ENCODE results near the gene SNAP91. TPM values are rescaled to one million over a fixed set of nuclear protein-coding genes. Genes with fewer than 3 reads are reported as not detected.
"Not testable (repeated sequence)": the region's sequence is repeated elsewhere in the genome, so short reads cannot be mapped to it uniquely, and the experiment has no call there.

Gene SNAP91
- total RNA-seq, 1 donor from 2014 or later, result not detected

GRCh38 chr6:83556871-83557270, 152.0 kb downstream of the SNAP91 start:
- Mint-ChIP-seq H3K27ac (no peak overlapping the region), H3K27me3 (no peaks in the 10 kb centered on the region), H3K4me3 (no peak overlapping the region), H3K36me3 (ENCODE audit: low read depth) (no peaks in the 10 kb centered on the region), H3K4me1 (no peaks in the 10 kb centered on the region), H3K9me3 (peaks cover 2% of the 10 kb centered on the region)
- intact Hi-C loops (cut with micrococcal nuclease), result no loop called here
- no peak for DNase-seq
- ChIA-PET CTCF (no interaction called here), POLR2A (no interaction called here)
- TF ChIP-seq CTCF (IDR thresholded peaks at IDR 0.05), result no peak
- ATAC-seq (ENCODE audit: low read depth), result no peak

GRCh38 chr6:83551748-83552147, 157.2 kb downstream of the SNAP91 start:
- ATAC-seq (ENCODE audit: low read depth); intact Hi-C loops (cut with micrococcal nuclease); H3K9me3 Mint-ChIP-seq; CTCF ChIA-PET; H3K4me3 Mint-ChIP-seq; DNase-seq; H3K4me1 Mint-ChIP-seq; H3K27me3 Mint-ChIP-seq; H3K36me3 Mint-ChIP-seq (ENCODE audit: low read depth); H3K27ac Mint-ChIP-seq; POLR2A ChIA-PET: not testable (repeated sequence)

- DNase-seq; H3K27me3 Mint-ChIP-seq; H3K9me3 Mint-ChIP-seq; POLR2A ChIA-PET; H3K4me3 Mint-ChIP-seq; intact Hi-C loops (cut with micrococcal nuclease); CTCF ChIA-PET; H3K4me1 Mint-ChIP-seq; ATAC-seq (ENCODE audit: low read depth); H3K36me3 Mint-ChIP-seq (ENCODE audit: low read depth); H3K27ac Mint-ChIP-seq: not testable (repeated sequence)
These were observed 158.4 kb downstream of the SNAP91 start for GRCh38 chr6:83550482-83550881.

GRCh38 chr6:83546636-83547035, 162.3 kb downstream of the SNAP91 start:
- POLR2A ChIA-PET, result no interaction called here
- Mint-ChIP-seq H3K36me3 (ENCODE audit: low read depth) (no peaks in the 10 kb centered on the region), H3K4me1 (peaks cover 7% of the 10 kb centered on the region), H3K27me3 (peaks cover 10% of the 10 kb centered on the region), H3K9me3 (peaks cover 8% of the 10 kb centered on the region), H3K4me3 (no peak overlapping the region), H3K27ac (no peak overlapping the region)
- intact Hi-C loops (cut with micrococcal nuclease), result no loop called here
- ATAC-seq (ENCODE audit: low read depth) (no peak), DNase-seq (no peak)
- CTCF ChIA-PET, result no interaction called here
- no peak for TF ChIP-seq CTCF (IDR thresholded peaks at IDR 0.05)

- intact Hi-C loops (cut with micrococcal nuclease), result no loop called here
- Mint-ChIP-seq H3K27me3 (peaks cover 8% of the 10 kb centered on the region), H3K36me3 (ENCODE audit: low read depth) (no peaks in the 10 kb centered on the region), H3K27ac (no peak overlapping the region), H3K4me1 (no peaks in the 10 kb centered on the region), H3K9me3 (no peaks in the 10 kb centered on the region), H3K4me3 (no peak overlapping the region)
- ChIA-PET CTCF (no interaction called here), POLR2A (no interaction called here)
- TF ChIP-seq CTCF (IDR thresholded peaks at IDR 0.05), result no peak
- no peak for DNase-seq
- no peak for ATAC-seq (ENCODE audit: low read depth)
These were observed 169.2 kb downstream of the SNAP91 start for GRCh38 chr6:83539678-83540077.

GRCh38 chr6:83536647-83537589, 172.0 kb downstream of the SNAP91 start:
- H3K36me3 Mint-ChIP-seq (ENCODE audit: low read depth), result no peaks in the 10 kb centered on the region
- POLR2A ChIA-PET, result no interaction called here
- no peak for ATAC-seq (ENCODE audit: low read depth)
- H3K27ac Mint-ChIP-seq, result no peak overlapping the region
- intact Hi-C loops (cut with micrococcal nuclease), result no loop called here
- DNase-seq, result no peak
- no peak for TF ChIP-seq CTCF (IDR thresholded peaks at IDR 0.05)
- peaks cover 2% of the 10 kb centered on the region for H3K27me3 Mint-ChIP-seq
- H3K4me1 Mint-ChIP-seq, result no peaks in the 10 kb centered on the region
- CTCF ChIA-PET, result interaction anchor here (0.6 to 1.4 kb wide), 4 partner anchors 11 to 1266 kb away, joined by 3 to 6 read pairs (median 4); partner anchors contain the start of gene UBE3D
- no peaks in the 10 kb centered on the region for H3K9me3 Mint-ChIP-seq
- no peak overlapping the region for H3K4me3 Mint-ChIP-seq
